Transverse colon (tissue), 4 donors: ENCODE results near the gene ANAPC2. TPM values are rescaled to one million over a fixed set of nuclear protein-coding genes. Genes with fewer than 3 reads are reported as not detected.

Source experiments
- DNase-seq: peaks from one replicate; pipeline ENCODE4 v3.0.0-alpha.2; 2019
- H3K27ac ChIP-seq, 4 donors: fragments of 200-600 bp; sonication (generic); 2 replicates each; pipeline ENCODE4 v1.5.1; 2016 to 2018; ENCODE audit warnings: inconsistent platforms in 4 of 4
- H3K27me3 ChIP-seq: fragments of 200-600 bp; sonication (generic); 2 replicates; pipeline ENCODE4 v1.5.1; 2017; ENCODE audit warnings: inconsistent platforms
- H3K36me3 ChIP-seq, 4 donors: fragments of 200-600 bp; sonication (generic); 2 replicates each; pipeline ENCODE4 v1.5.1; 2017 to 2019; ENCODE audit warnings: inconsistent platforms in 4 of 4
- H3K4me1 ChIP-seq, 4 donors: fragments of 200-600 bp; sonication (generic); 2 replicates each; pipeline ENCODE4 v1.5.1; 2017 to 2020; ENCODE audit warnings: inconsistent platforms in 4 of 4
- H3K4me3 ChIP-seq, 4 donors: fragments of 200-600 bp; sonication (generic); 1 replicate in 1 of 4; 2 replicates in 3 of 4; pipeline versions ENCODE4 v1.5.1 to v1.6.1; 2017 to 2019; ENCODE audit warnings: inconsistent platforms in 4 of 4
- H3K9me3 ChIP-seq, 2 donors: fragments of 200-600 bp; sonication (generic); 2 replicates each; pipeline ENCODE4 v1.5.1; 2017 to 2019; ENCODE audit warnings: inconsistent platforms in 2 of 2
- CTCF ChIP-seq, 5 experiments: fragments of 200-600 bp in 3 of 5; fragments of 450-650 bp in 2 of 5; sonication (generic) in 3 of 5; IDR thresholded peaks; 1 replicate in 2 of 5; 2 replicates in 3 of 5; pipeline ENCODE4 v1.5.1; 2016 to 2017; ENCODE audit warnings: antibody characterized with exemption in 5 of 5, inconsistent platforms in 3 of 5, mild to moderate bottlenecking in 2 of 5, moderate library complexity in 1 of 5
- EP300 ChIP-seq: sonication (generic); formaldehyde crosslinking; IDR thresholded peaks from one replicate; pipeline ENCODE4 v1.6.1; 2017; ENCODE audit warnings: antibody characterized with exemption, low read depth
- POLR2A ChIP-seq: fragments of 450-650 bp; IDR thresholded peaks from one replicate; pipeline ENCODE4 v1.6.1; 2016; ENCODE audit warnings: antibody characterized with exemption, mild to moderate bottlenecking, moderate library complexity
- POLR2AphosphoS5 ChIP-seq, 3 donors: sonication (generic); formaldehyde crosslinking; IDR thresholded peaks; one replicate each; pipeline ENCODE4 v1.6.1; 2016; ENCODE audit warnings: antibody characterized with exemption in 3 of 3
- WGBS, 2 donors: methylation state at CpG; one replicate each; pipeline ENCODE4 v1.1.5; 2018; ENCODE audit warnings: low coverage in 1 of 2; 5-methylcytosine and 5-hydroxymethylcytosine counted together
- in situ Hi-C, 4 donors: fragments of 200-750 bp; cut with MboI; loops; one replicate each; pipeline versions ENCODE4 v1.15.0 to v1.15.1; 2017; ENCODE audit warnings: low sequenced_read_pairs in 3 of 4, low pct_ligation_motif_present in 1 of 4, low pct_unique_long_range_greater_than_20kb in 1 of 4
- intact Hi-C: fragments of 100-400 bp; cut with DNase I; formaldehyde crosslinking; loops from one replicate; pipeline ENCODE4 v1.15.1; 2023; ENCODE audit warnings: low total_unique reads
- total RNA-seq, 4 donors: library from RNA; depleted of rRNA; stranded (reverse); fragments of >200 nt; gene quantifications; one replicate each; pipeline ENCODE4 v1.1.0, GENCODE V29; 2016

Gene ANAPC2
- total RNA-seq, 4 donors from 2014 or later: 37.0 to 176 (median 70.3) TPM

- H3K9me3 ChIP-seq: no peaks in the 10 kb centered on the region
- in situ Hi-C loops (no loop called here), intact Hi-C loops (no loop called here)
- 83 to 89% methylated on average over 5 to 21 of the region's 22 CpGs for WGBS, 2 donors
- H3K4me3 ChIP-seq: no peak overlapping the region
- DNase-seq: no peak
- TF ChIP-seq EP300 (no peak), CTCF (IDR thresholded peaks at IDR 0.05) (no peak), POLR2AphosphoS5 (IDR thresholded peaks at IDR 0.05) (no peak), POLR2A (no peak)
- H3K27me3 ChIP-seq: no peaks in the 10 kb centered on the region
- no peak overlapping the region for H3K27ac ChIP-seq
- no peaks in the 10 kb centered on the region for H3K36me3 ChIP-seq
- H3K4me1 ChIP-seq: peaks cover 25 to 63% (median 55%) of the 10 kb centered on the region in 4 donors
Measured at GRCh38 chr9:137191691-137192447, 3.5 kb upstream of the ANAPC2 start.

DNA sequence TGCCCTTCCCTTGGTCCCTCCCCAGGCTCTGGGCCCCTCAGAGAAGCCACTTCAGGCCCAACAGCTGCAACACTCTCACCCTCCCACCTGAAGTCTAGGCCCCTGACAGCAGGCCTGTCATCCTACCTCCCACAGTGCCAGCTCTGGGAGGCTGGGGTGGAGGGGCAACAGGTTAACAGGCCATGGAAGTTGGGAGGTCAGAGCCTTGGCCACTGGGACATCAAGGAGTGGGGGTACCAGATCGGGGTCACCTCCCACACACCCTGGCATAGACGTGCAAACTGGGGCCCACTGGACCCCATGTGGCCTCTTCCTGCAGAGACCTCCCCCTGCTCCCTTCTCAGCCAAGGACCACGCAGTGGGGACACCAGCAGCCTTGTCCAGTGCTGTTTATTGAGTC lies 2.9 kb upstream of the ANAPC2 start:
- H3K36me3 ChIP-seq: no peaks in the 10 kb centered on the region
- no peak overlapping the region for H3K4me3 ChIP-seq
- H3K27ac ChIP-seq: peak overlapping the region in 1 of 4 donors; percentile 94
- in situ Hi-C loops: no loop called here
- TF ChIP-seq EP300 (no peak), CTCF (IDR thresholded peaks at IDR 0.05) (no peak), POLR2A (no peak), POLR2AphosphoS5 (IDR thresholded peaks at IDR 0.05) (no peak)
- intact Hi-C loops: no loop called here
- 52% methylated on average over 2 of the region's 3 CpGs; no CpG with 5 or more reads in 1 of the 2 donors for WGBS, 2 donors
- no peaks in the 10 kb centered on the region for H3K9me3 ChIP-seq
- no peak for DNase-seq
- peaks cover 31 to 63% (median 55%) of the 10 kb centered on the region in 4 donors for H3K4me1 ChIP-seq
- H3K27me3 ChIP-seq: no peaks in the 10 kb centered on the region

GRCh38 chr9:137190315-137190856 lies 2.0 kb upstream of the ANAPC2 start:
- H3K4me1 ChIP-seq: peaks cover 36 to 60% (median 52%) of the 10 kb centered on the region in 4 donors
- peak overlapping the region; percentile 94 to 99 (median 97) for H3K27ac ChIP-seq
- H3K36me3 ChIP-seq: no peaks in the 10 kb centered on the region
- no peaks in the 10 kb centered on the region for H3K9me3 ChIP-seq
- no peaks in the 10 kb centered on the region for H3K27me3 ChIP-seq
- intact Hi-C loops: no loop called here
- in situ Hi-C loops: no loop called here
- H3K4me3 ChIP-seq: peak overlapping the region in 1 of 4 donors; percentile 98
- no peak for DNase-seq
- TF ChIP-seq POLR2AphosphoS5 (IDR thresholded peaks at IDR 0.05): peak in 1 of 3 donors; percentile 11
- TF ChIP-seq CTCF (IDR thresholded peaks at IDR 0.05): no peak
- no peak for TF ChIP-seq EP300
- TF ChIP-seq POLR2A: no peak
- 74% methylated on average over 9 of the region's 9 CpGs; no CpG with 5 or more reads in 1 of the 2 donors for WGBS, 2 donors
